Lower lobe of right lung (tissue), 2 donors: ENCODE results near the gene ADD2. TPM values are rescaled to one million over a fixed set of nuclear protein-coding genes. Genes with fewer than 3 reads are reported as not detected.

Experiments
- ATAC-seq, 2 donors: fragments of 200-7000 bp; cut with Tn5 transposase; one replicate each; pipeline ENCODE4 v1.9.1; 2020 to 2022; ENCODE audit warnings: mild to moderate bottlenecking in 2 of 2, moderate library complexity in 2 of 2
- DNase-seq: peaks from one replicate; pipeline ENCODE4 v3.0.0-alpha.2; 2020
- H3K27ac ChIP-seq: fragments of 200-600 bp; one replicate; pipeline ENCODE4 v1.8.0; 2022
- H3K27me3 ChIP-seq: fragments of 200-600 bp; one replicate; pipeline ENCODE4 v1.8.0; 2022; ENCODE audit warnings: low read depth
- H3K36me3 ChIP-seq: fragments of 200-600 bp; one replicate; pipeline ENCODE4 v1.8.0; 2022; ENCODE audit warnings: mild to moderate bottlenecking
- H3K4me1 ChIP-seq: fragments of 200-600 bp; one replicate; pipeline ENCODE4 v1.8.0; 2022
- H3K4me3 ChIP-seq: fragments of 200-600 bp; one replicate; pipeline ENCODE4 v1.8.0; 2022; ENCODE audit warnings: mild to moderate bottlenecking
- H3K9me3 ChIP-seq: fragments of 200-600 bp; one replicate; pipeline ENCODE4 v1.8.0; 2022
- intact Hi-C: fragments of 100-400 bp; cut with DNase I; formaldehyde crosslinking; loops from one replicate; pipeline ENCODE4 v1.11.0; 2022
- total RNA-seq: library from RNA; stranded (reverse); fragmentation: NEBNext Ultra II Directional; extraction: Animal tissue kit (Norgen Biotek cat#: 25700); gene quantifications from one replicate; pipeline ENCODE4 v1.2.1, GENCODE V29; 2021
- TF ChIP-seq, protein P1 (sequence below): fragments of 200-600 bp; IDR thresholded peaks from one replicate; pipeline ENCODE4 v1.8.0; 2022; ENCODE audit warnings: antibody characterized with exemption, mild to moderate bottlenecking
- donor health status: DM: no; HTN: yes; CAD: no; lungs with severe emphysema.

The ADD2 gene
- total RNA-seq, 1 donor from 2014 or later, result 2.1 TPM

DNA sequence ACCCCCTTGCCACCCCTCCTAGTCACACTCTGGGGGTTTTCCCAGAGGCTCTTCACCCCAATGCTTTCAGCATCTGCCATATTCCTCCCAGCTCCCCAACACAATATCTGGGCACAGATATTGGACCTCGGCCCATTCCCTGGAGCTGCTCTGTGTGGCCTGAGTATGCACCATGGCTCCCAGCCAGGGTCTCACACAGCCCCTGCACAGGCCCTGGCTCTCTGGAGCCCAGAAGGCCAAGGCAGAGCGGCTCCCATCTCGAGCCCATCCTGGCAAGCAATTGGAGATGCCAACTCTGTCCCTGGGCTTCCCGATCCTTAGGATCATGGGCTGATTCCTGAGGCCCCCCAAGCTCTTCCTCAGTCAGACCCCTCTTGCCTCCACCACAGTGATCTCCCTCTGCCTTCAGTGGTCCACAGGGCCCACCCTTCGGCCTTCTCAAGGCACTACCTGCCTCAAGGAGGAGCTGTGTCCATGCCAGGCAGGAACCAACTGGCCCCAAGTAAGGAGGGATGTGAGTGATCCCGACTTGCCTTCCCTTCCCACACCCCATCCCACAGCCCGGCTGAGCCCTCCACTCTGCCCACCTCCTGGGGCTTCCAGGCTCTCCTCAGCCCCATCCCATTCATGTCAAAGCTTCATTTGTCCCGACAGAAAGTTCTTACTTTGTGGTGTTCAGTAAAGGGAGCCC, 62.7 kb downstream of the ADD2 start:
- Histone ChIP-seq H3K27me3 (no peaks in the 10 kb centered on the region), H3K27ac (no peak overlapping the region), H3K4me1 (no peaks in the 10 kb centered on the region), H3K4me3 (no peak overlapping the region), H3K9me3 (no peaks in the 10 kb centered on the region), H3K36me3 (no peaks in the 10 kb centered on the region)
- TF ChIP-seq, protein P1, sequence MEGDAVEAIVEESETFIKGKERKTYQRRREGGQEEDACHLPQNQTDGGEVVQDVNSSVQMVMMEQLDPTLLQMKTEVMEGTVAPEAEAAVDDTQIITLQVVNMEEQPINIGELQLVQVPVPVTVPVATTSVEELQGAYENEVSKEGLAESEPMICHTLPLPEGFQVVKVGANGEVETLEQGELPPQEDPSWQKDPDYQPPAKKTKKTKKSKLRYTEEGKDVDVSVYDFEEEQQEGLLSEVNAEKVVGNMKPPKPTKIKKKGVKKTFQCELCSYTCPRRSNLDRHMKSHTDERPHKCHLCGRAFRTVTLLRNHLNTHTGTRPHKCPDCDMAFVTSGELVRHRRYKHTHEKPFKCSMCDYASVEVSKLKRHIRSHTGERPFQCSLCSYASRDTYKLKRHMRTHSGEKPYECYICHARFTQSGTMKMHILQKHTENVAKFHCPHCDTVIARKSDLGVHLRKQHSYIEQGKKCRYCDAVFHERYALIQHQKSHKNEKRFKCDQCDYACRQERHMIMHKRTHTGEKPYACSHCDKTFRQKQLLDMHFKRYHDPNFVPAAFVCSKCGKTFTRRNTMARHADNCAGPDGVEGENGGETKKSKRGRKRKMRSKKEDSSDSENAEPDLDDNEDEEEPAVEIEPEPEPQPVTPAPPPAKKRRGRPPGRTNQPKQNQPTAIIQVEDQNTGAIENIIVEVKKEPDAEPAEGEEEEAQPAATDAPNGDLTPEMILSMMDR, result no peak
- intact Hi-C loops, result no loop called here
- DNase-seq (no peak), ATAC-seq (no peak)

DNA sequence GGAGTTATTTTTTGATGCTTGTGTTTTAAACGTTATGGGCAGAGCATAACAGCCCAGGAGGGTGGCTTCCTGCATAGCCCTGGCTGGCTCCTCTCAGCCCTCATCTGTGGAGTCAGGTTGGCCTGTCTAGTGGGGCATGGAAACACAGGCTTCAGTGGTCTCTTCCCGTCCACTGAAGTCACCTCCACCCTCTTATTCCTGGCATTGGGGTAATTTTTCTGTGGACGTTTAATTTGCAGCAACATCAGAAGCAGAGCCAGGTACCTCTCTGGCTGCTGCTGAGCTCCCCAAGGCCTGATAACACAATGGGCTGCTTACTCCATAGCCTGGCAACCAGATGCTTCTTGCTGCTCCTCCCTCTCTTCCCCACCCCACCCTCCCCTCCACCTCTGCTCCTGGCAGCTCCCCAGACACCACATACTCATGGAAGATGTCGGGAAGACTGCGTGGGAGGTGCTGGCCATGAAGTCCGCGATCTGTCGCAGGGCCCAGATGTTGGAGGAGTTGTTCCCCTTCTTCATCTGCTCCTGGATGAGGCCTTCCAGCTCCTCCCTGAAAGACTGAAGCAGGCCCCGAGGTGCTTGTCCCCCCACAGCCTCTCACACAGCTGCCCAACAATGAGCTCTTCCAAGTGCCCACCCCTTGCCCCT, 64.0 kb downstream of the ADD2 start:
- Histone ChIP-seq H3K4me3 (no peak overlapping the region), H3K27me3 (no peaks in the 10 kb centered on the region), H3K9me3 (no peaks in the 10 kb centered on the region), H3K4me1 (no peaks in the 10 kb centered on the region), H3K27ac (no peak overlapping the region), H3K36me3 (no peaks in the 10 kb centered on the region)
- DNase-seq, result no peak
- TF ChIP-seq, protein P1, result no peak
- intact Hi-C loops, result no loop called here
- no peak for ATAC-seq

DNA sequence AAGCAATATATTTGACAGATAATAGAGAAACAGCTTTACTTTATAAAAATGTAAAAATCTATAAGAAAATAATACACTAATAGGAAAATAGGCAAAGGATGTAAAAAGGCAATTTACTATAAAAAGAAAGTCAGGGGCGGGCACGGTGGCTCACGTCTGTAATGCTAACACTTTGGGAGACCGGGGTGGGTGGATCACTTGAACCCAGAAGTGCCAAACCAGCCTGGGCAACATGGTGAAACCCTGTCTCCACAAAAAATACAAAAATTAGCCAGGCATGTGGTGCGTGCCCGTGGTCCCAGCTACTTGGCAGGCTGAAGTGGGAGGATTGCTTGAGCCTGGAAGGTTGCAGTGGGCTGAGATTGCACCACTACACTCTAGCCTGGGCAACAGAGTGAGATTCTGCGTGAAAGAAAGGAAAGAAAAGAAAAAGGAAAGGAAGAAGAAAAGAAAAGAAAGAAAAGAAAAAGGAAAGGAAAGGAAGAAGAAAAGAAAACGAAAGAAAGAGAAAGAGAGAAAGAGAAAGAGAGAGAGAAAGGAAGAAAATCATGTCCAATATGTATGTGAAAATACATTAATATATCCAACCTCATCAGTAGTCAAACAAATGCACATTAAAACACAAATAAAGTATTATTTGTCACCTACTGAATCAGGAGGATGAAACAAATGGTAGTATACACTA, 65.1 kb downstream of the ADD2 start:
- no peak overlapping the region for H3K4me3 ChIP-seq
- no peaks in the 10 kb centered on the region for H3K9me3 ChIP-seq
- TF ChIP-seq, protein P1, result no peak
- no peaks in the 10 kb centered on the region for H3K27me3 ChIP-seq
- DNase-seq, result no peak
- no peak overlapping the region for H3K27ac ChIP-seq
- no peaks in the 10 kb centered on the region for H3K36me3 ChIP-seq
- no peak for ATAC-seq
- intact Hi-C loops, result no loop called here
- H3K4me1 ChIP-seq, result no peaks in the 10 kb centered on the region

DNA sequence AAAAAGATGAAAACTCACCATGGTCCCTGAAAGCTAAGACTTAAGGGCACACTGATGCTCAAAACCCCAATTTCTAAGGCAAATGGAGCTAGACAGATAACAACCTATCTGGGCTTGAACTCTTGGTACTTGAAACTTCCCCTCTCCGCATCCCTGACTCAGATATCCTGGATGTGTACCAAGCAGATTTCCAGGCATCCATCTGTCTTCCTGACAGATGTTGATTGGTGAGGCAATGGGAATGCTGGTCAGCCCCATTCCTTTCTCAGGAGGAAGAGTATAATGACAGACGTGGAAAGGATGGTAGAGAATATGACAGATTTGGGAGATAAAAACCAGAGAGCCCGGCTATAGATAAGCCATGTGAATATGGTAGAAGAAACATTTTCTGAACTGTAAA, 69.2 kb downstream of the ADD2 start:
- TF ChIP-seq, protein P1, result no peak
- H3K27ac ChIP-seq, result no peak overlapping the region
- intact Hi-C loops, result no loop called here
- H3K36me3 ChIP-seq, result no peaks in the 10 kb centered on the region
- no peaks in the 10 kb centered on the region for H3K9me3 ChIP-seq
- H3K4me3 ChIP-seq, result no peak overlapping the region
- no peak for DNase-seq
- ATAC-seq, result no peak
- no peaks in the 10 kb centered on the region for H3K27me3 ChIP-seq
- H3K4me1 ChIP-seq, result no peaks in the 10 kb centered on the region

DNA sequence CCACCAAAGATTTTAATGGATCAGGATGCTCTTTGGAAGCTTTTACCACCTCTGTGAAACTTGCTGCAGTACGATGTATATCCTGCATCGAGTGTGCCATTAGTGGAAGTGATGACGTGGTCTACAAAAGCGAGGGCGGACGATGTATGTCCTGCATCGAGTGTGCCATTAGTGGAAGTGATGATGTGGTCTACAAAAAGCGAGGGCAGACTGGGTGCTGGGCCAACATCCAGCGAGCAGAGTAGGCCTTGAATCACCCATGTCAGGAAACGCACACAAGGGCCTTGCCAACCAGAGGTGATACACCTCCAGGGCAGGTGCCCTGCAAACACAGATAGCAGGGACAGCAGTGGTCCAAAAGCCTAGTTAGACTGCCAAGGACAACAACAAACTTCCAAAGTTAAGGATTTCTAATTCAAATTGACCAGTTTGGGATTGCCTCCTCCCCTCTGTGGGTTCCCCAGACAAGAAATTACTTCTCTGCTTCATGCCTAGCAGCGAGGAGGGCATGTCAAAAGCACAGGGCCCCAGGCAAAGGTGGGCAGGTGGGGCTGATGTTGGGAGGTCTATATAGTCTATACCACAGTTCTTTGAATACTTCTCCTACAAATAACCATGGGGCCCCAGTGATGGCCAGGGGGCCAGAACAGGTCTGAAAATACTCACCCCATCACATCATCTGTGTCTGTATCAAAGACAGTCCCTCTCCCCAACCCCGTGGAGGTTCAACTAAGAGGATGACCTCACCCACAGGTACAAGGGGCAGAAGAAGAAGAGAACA, 70.2 kb downstream of the ADD2 start:
- no peak for ATAC-seq

More for the DNA sequence above, 70.2 kb downstream of the ADD2 start:
- Histone ChIP-seq H3K27ac (no peak overlapping the region), H3K9me3 (no peaks in the 10 kb centered on the region), H3K27me3 (no peaks in the 10 kb centered on the region), H3K36me3 (no peaks in the 10 kb centered on the region), H3K4me3 (no peak overlapping the region), H3K4me1 (no peaks in the 10 kb centered on the region)
- TF ChIP-seq, protein P1, result no peak
- intact Hi-C loops, result no loop called here
- DNase-seq, result no peak
